CD14-positive monocyte (primary cell): ENCODE measurements around the gene CIART. TPM values are rescaled to one million over a fixed set of nuclear protein-coding genes. Genes with fewer than 3 reads are reported as not detected.
"Not testable (repeated sequence)": the region's sequence is repeated elsewhere in the genome, so short reads cannot be mapped to it uniquely, and the experiment has no call there.

Experiments used
- DNase-seq, 3 donors: peaks; one replicate each; pipeline ENCODE4 v3.0.0-alpha.2; 2011 to 2022
- H2AFZ ChIP-seq: 2 replicates; pipeline ENCODE4 v1.6.0; 2012; ENCODE audit warnings: mild to moderate bottlenecking, low read depth, low read length, inconsistent platforms; ENCODE audit not compliant: insufficient read depth, poor library complexity, severe bottlenecking
- H3K27ac ChIP-seq, 2 donors: 1 replicate in 1 of 2; 2 replicates in 1 of 2; pipeline ENCODE4 v1.5.1; 2012 to 2013; ENCODE audit warnings: low read length in 2 of 2, control low read depth in 1 of 2, inconsistent platforms in 1 of 2, low read depth in 1 of 2, mild to moderate bottlenecking in 1 of 2
- H3K27me3 ChIP-seq, 2 donors: one replicate each; pipeline versions ENCODE4 v1.6.0 to v1.6.1; 2011 to 2013; ENCODE audit warnings: low read length in 2 of 2; ENCODE audit not compliant: control insufficient read depth in 2 of 2, insufficient read depth in 2 of 2
- H3K36me3 ChIP-seq, 2 donors: replicated peaks in 1 of 2; 1 replicate in 1 of 2; 2 replicates in 1 of 2; pipeline versions ENCODE4 v1.5.1 to v1.6.1; 2012 to 2013; ENCODE audit warnings: low read length in 2 of 2, control low read depth in 1 of 2, inconsistent platforms in 1 of 2, mild to moderate bottlenecking in 1 of 2; ENCODE audit not compliant: insufficient read depth in 2 of 2, control insufficient read depth in 1 of 2
- H3K4me1 ChIP-seq, 2 donors: 1 replicate in 1 of 2; 2 replicates in 1 of 2; pipeline versions ENCODE4 v1.5.1 to v1.6.1; 2012 to 2013; ENCODE audit warnings: low read length in 2 of 2, control low read depth in 1 of 2, inconsistent platforms in 1 of 2, mild to moderate bottlenecking in 1 of 2, moderate library complexity in 1 of 2; ENCODE audit not compliant: insufficient read depth in 2 of 2, control insufficient read depth in 1 of 2
- H3K4me2 ChIP-seq: replicated peaks from 2 replicates; pipeline ENCODE3; 2012; ENCODE audit warnings: low read length, moderate library complexity, mild to moderate bottlenecking; ENCODE audit not compliant: poor library complexity, severe bottlenecking; ENCODE audit errors: extremely low read depth
- H3K4me3 ChIP-seq, 3 experiments: fragments of 200-600 bp in 1 of 3; sonication (generic) in 1 of 3; replicated peaks in 1 of 3; 1 replicate in 2 of 3; 2 replicates in 1 of 3; pipeline ENCODE4 v1.5.1; 2011 to 2013; ENCODE audit warnings: low read length in 3 of 3, mild to moderate bottlenecking in 3 of 3, control low read depth in 2 of 3, low read depth in 2 of 3, inconsistent platforms in 1 of 3, moderate library complexity in 1 of 3
- H3K79me2 ChIP-seq: 2 replicates; pipeline ENCODE4 v1.6.0; 2012; ENCODE audit warnings: mild to moderate bottlenecking, control low read depth, inconsistent platforms, low read length, moderate library complexity; ENCODE audit not compliant: insufficient read depth
- H3K9ac ChIP-seq: 2 replicates; pipeline ENCODE4 v1.6.0; 2017; ENCODE audit warnings: low read length, mild to moderate bottlenecking; ENCODE audit not compliant: insufficient read depth, poor library complexity, severe bottlenecking
- H3K9me3 ChIP-seq, 2 donors: replicated peaks in 1 of 2; 1 replicate in 1 of 2; 2 replicates in 1 of 2; pipeline versions ENCODE4 v1.5.1 to v1.6.1; 2012 to 2013; ENCODE audit warnings: low read length in 2 of 2, control low read depth in 1 of 2; ENCODE audit not compliant: control insufficient read depth in 1 of 2, insufficient read depth in 1 of 2
- H4K20me1 ChIP-seq: 2 replicates; pipeline ENCODE4 v1.6.0; 2012; ENCODE audit warnings: mild to moderate bottlenecking, low read length, control low read depth, moderate library complexity; ENCODE audit not compliant: insufficient read depth
- H3K27ac Mint-ChIP-seq, 7 donors: one replicate each; pipeline ENCODE4 v1.8.0; 2020; ENCODE audit warnings: mild to moderate bottlenecking in 7 of 7, mixed read lengths in 7 of 7, moderate library complexity in 6 of 7, inconsistent platforms in 2 of 7
- H3K27me3 Mint-ChIP-seq, 3 donors: one replicate each; pipeline ENCODE4 v1.8.0; 2021 to 2022; ENCODE audit warnings: low read depth in 3 of 3, mild to moderate bottlenecking in 3 of 3, mixed read lengths in 3 of 3, moderate library complexity in 3 of 3, inconsistent platforms in 1 of 3
- H3K36me3 Mint-ChIP-seq, 2 donors: one replicate each; pipeline ENCODE4 v1.8.0; 2020; ENCODE audit warnings: mixed read lengths in 2 of 2, inconsistent platforms in 1 of 2, mild to moderate bottlenecking in 1 of 2
- H3K4me1 Mint-ChIP-seq: one replicate; pipeline ENCODE4 v1.8.0; 2020; ENCODE audit warnings: mild to moderate bottlenecking, mixed read lengths
- H3K4me3 Mint-ChIP-seq, 2 donors: one replicate each; pipeline ENCODE4 v1.8.0; 2020; ENCODE audit warnings: mild to moderate bottlenecking in 2 of 2, mixed read lengths in 2 of 2, moderate library complexity in 1 of 2
- H3K9me3 Mint-ChIP-seq, 7 donors: one replicate each; pipeline ENCODE4 v1.8.0; 2020 to 2022; ENCODE audit warnings: mixed read lengths in 7 of 7, mild to moderate bottlenecking in 6 of 7, moderate library complexity in 6 of 7, inconsistent platforms in 2 of 7
- WGBS: methylation state at CpG from one replicate; pipeline ENCODE4 v1.1.5; 2013; ENCODE audit warnings: missing lambda C conversion rate; ENCODE audit not compliant: insufficient coverage; 5-methylcytosine and 5-hydroxymethylcytosine counted together
- intact Hi-C, 2 donors: fragments of 100-400 bp; cut with micrococcal nuclease; formaldehyde crosslinking; loops; one replicate each; pipeline versions ENCODE4 v1.15.0 to v1.15.1; 2023
- polyA plus RNA-seq, 3 donors: library from polyadenylated mRNA; depleted of rRNA in 1 of 3; unstranded in 2 of 3; stranded (reverse) in 1 of 3; fragments of 300-500 nt in 2 of 3; fragments of >200 nt in 1 of 3; fragmentation: Illumina TruSeq in 2 of 3; gene quantifications; 1 replicate in 2 of 3; 2 replicates in 1 of 3; pipeline ENCODE4 v1.2.3, GENCODE V29; 2012 to 2021
- TF ChIP-seq, protein P1 (sequence below): fragments of 200-600 bp; IDR thresholded peaks from one replicate; pipeline ENCODE4 v1.8.0; 2022; ENCODE audit warnings: antibody characterized with exemption, mild to moderate bottlenecking

CIART gene
- polyA plus RNA-seq, 3 donors = 0.61 TPM; not detected in 2

- DNase-seq = peak; percentile 96 to 97 (median 97)
- H3K27me3 ChIP-seq = no peaks in the 10 kb centered on the region
- H3K4me3 Mint-ChIP-seq = peak within 1 kb of the TSS in 1 of 2 donors; percentile 31
Measured at GRCh38 chr1:150235852-150236613, 46.3 kb upstream of the CIART start, which contains the start of gene ANP32E. Gene ANP32E (minus strand): TSS chr1:150236112. CDS start chr1:150235786, 326 bp downstream.

DNA sequence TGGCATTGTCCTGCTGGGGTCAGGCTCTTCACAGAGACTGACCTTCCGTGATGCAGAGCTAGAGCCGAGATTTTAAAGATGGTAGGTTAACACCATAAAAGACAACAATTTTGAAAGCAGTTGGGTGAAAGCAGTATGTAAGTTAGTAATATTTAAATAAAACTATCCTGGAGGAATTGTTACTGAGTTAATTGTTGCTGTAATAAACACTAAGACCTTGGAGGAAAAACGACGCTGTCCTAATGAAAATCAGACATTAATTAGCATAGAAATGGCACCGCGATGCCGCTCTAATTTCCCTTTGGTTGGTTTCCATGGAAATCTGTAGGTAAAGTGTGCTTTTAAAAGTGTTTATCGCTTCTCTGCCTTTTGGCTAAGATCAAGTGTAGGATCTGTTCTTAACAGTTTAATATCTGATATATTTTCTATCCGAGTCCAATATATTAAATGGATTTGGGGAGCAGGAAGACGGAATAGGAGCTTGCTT is 45.7 kb upstream of the CIART start:
- H2AFZ ChIP-seq = peak overlapping the region; percentile 92
- peaks cover 24 to 25% of the 10 kb centered on the region in 2 donors for H3K4me1 ChIP-seq
- H3K79me2 ChIP-seq = peaks cover 40% of the 10 kb centered on the region
- H3K27me3 ChIP-seq = no peaks in the 10 kb centered on the region
- intact Hi-C loops = loop anchor here in 1 of 2 donors (10.0 kb wide), 1 partner anchor 52 kb away; no protein-coding TSS in a partner anchor
- H3K27ac ChIP-seq = peak overlapping the region in 1 of 2 donors; percentile 97
- peak overlapping the region; percentile 81 to 89 (median 82) for H3K4me3 ChIP-seq
- no peak for DNase-seq
- TF ChIP-seq, protein P1, sequence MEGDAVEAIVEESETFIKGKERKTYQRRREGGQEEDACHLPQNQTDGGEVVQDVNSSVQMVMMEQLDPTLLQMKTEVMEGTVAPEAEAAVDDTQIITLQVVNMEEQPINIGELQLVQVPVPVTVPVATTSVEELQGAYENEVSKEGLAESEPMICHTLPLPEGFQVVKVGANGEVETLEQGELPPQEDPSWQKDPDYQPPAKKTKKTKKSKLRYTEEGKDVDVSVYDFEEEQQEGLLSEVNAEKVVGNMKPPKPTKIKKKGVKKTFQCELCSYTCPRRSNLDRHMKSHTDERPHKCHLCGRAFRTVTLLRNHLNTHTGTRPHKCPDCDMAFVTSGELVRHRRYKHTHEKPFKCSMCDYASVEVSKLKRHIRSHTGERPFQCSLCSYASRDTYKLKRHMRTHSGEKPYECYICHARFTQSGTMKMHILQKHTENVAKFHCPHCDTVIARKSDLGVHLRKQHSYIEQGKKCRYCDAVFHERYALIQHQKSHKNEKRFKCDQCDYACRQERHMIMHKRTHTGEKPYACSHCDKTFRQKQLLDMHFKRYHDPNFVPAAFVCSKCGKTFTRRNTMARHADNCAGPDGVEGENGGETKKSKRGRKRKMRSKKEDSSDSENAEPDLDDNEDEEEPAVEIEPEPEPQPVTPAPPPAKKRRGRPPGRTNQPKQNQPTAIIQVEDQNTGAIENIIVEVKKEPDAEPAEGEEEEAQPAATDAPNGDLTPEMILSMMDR = no peak
- Mint-ChIP-seq H3K27ac (no peak overlapping the region), H3K9me3 (no peaks in the 10 kb centered on the region), H3K4me1 (peaks cover 18% of the 10 kb centered on the region), H3K4me3 (peak overlapping the region in 1 of 2 donors; percentile 31), H3K27me3 (peaks cover 0 to 2% (median 1%) of the 10 kb centered on the region in 3 donors), H3K36me3 (no peaks in the 10 kb centered on the region)
- no peaks in the 10 kb centered on the region for H3K9me3 ChIP-seq
- 33% methylated on average over 3 of the region's 10 CpGs for WGBS
- H3K36me3 ChIP-seq = no peaks in the 10 kb centered on the region
- no peaks in the 10 kb centered on the region for H4K20me1 ChIP-seq
- H3K9ac ChIP-seq = peak overlapping the region; percentile 93
- H3K4me2 ChIP-seq = peak overlapping the region; percentile 99

More at GRCh38 chr1:150235852-150236613, 46.3 kb upstream of the CIART start, which contains the start of gene ANP32E:
- TF ChIP-seq, protein P1 = no peak
- peak within 1 kb of the TSS; percentile 93 for H3K9ac ChIP-seq
- 0% methylated on average over 16 of the region's 33 CpGs for WGBS
- no peaks in the 10 kb centered on the region for H4K20me1 ChIP-seq
- intact Hi-C loops = loop anchor here in 1 of 2 donors (10.0 kb wide), 1 partner anchor 51 kb away; no protein-coding TSS in a partner anchor
- no peaks in the 10 kb centered on the region for H3K9me3 ChIP-seq
- Mint-ChIP-seq H3K27me3 (peaks cover 0 to 2% (median 1%) of the 10 kb centered on the region in 3 donors), H3K4me1 (peaks cover 18% of the 10 kb centered on the region), H3K27ac (peak within 1 kb of the TSS in 6 of 7 donors; percentile 96 to 99 (median 98)), H3K9me3 (no peaks in the 10 kb centered on the region), H3K36me3 (no peaks in the 10 kb centered on the region)
- H3K27ac ChIP-seq = peak within 1 kb of the TSS; percentile 97
- H3K79me2 ChIP-seq = peaks cover 46% of the 10 kb centered on the region
- peaks cover 0 to 4% of the 10 kb centered on the region in 2 donors for H3K36me3 ChIP-seq
- H3K4me2 ChIP-seq = peak within 1 kb of the TSS; percentile 99
- H2AFZ ChIP-seq = peak within 1 kb of the TSS; percentile 92
- peaks cover 24 to 25% of the 10 kb centered on the region in 2 donors for H3K4me1 ChIP-seq
- H3K4me3 ChIP-seq = peak within 1 kb of the TSS; percentile 81 to 89 (median 82)

GRCh38 chr1:150237176-150237575 is 45.2 kb upstream of the CIART start:
- Histone ChIP-seq H3K79me2 (peaks cover 35% of the 10 kb centered on the region), H2AFZ (peak overlapping the region; percentile 92), H3K4me3 (peak overlapping the region in 1 of 3 experiments; percentile 82), H3K4me2 (peak overlapping the region; percentile 99), H3K4me1 (peaks cover 24 to 25% of the 10 kb centered on the region in 2 donors)
- 81% methylated on average over 12 of the region's 13 CpGs for WGBS
- not testable (repeated sequence) for H3K9me3 ChIP-seq, H4K20me1 ChIP-seq, H3K27ac ChIP-seq, H3K27me3 ChIP-seq, H3K27ac Mint-ChIP-seq, H3K9ac ChIP-seq, H3K36me3 Mint-ChIP-seq, H3K9me3 Mint-ChIP-seq, H3K27me3 Mint-ChIP-seq, H3K36me3 ChIP-seq, DNase-seq
- Mint-ChIP-seq H3K4me1 (peaks cover 18% of the 10 kb centered on the region), H3K4me3 (peak overlapping the region in 1 of 2 donors; percentile 31)
- intact Hi-C loops = loop anchor here in 1 of 2 donors (10.0 kb wide), 1 partner anchor 52 kb away; no protein-coding TSS in a partner anchor
